HG03520 (cell line): Measurements from ENCODE around the gene C16orf87.
A peak's percentile ranks its signal among the peaks of the same experiment; 100 is the strongest.
"Not testable (repeated sequence)": the region's sequence is repeated elsewhere in the genome, so short reads cannot be mapped to it uniquely, and the experiment has no call there.

ENCODE experiments used
- ATAC-seq: cut with Tn5 transposase; IDR thresholded peaks from one replicate; pipeline ENCODE4 v1.9.1; 2021; ENCODE audit warnings: mild to moderate bottlenecking, moderate library complexity; ENCODE audit not compliant: unreplicated experiment

C16orf87 gene

GRCh38 chr16:46830902-46831647 is at the start of gene C16orf87:
Gene C16orf87 (minus strand): TSS chr16:46831180. CDS start chr16:46831149, 31 bp downstream.
- ATAC-seq: peak; percentile 93

- no peak for ATAC-seq
These were observed 44.3 kb upstream of the C16orf87 start for GRCh38 chr16:46875243-46875642.

GRCh38 chr16:46873201-46873600 is 42.2 kb upstream of the C16orf87 start:
- ATAC-seq: no peak

- ATAC-seq: no peak
These were observed 40.6 kb upstream of the C16orf87 start for GRCh38 chr16:46871597-46871996.

- ATAC-seq: not testable (repeated sequence)
These were observed 37.9 kb upstream of the C16orf87 start for GRCh38 chr16:46868891-46869290.

- not testable (repeated sequence) for ATAC-seq
These were observed 36.5 kb upstream of the C16orf87 start for GRCh38 chr16:46867486-46867885.

DNA sequence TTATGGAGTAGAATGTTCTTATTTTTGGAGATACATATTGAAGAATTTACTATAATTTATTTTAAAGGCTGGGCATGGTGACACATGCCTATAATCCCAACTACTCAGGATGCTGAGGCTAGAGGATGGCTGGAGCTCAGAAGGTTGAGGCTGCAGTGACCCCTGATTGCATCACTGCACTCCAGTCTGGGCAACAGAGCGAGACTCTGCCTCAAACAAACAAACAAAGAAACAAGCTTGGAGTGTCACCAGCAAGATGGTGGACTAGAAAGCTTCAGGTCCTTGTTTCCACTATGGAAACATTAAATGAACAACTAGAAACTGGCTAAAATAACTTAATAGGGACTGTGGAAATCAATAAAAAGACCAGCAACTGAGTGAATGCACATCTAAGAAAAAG is 35.3 kb upstream of the C16orf87 start:
- ATAC-seq: no peak

- ATAC-seq: no peak
These were observed 31.8 kb upstream of the C16orf87 start for GRCh38 chr16:46862555-46863447.

DNA sequence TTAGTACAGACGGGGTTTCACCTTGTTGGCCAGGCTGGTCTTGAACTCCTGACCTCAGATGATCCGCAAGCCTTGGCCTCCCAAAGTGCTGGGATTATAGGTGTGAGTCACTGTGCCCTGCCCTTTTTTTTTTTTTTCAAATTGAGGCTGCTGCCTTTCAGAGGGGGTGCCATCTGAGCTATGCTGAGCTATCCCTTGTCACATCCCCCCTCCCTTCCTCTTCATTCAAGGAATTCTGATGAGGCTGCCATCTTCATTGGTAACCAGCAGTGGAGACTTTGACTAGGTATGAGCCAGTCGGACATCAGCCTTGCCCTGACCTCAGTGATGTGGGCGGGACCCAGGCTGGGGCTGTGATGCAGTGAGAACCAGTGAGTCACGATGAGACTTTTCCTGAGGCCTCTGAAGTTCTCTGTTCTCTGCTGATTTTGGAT is 28.8 kb upstream of the C16orf87 start:
- ATAC-seq: no peak

GRCh38 chr16:46858151-46858550 is 27.2 kb upstream of the C16orf87 start:
- no peak for ATAC-seq

GRCh38 chr16:46857368-46857945 is 26.5 kb upstream of the C16orf87 start:
- ATAC-seq: no peak

- ATAC-seq: no peak
These were observed 24.4 kb upstream of the C16orf87 start for GRCh38 chr16:46855389-46855788.

GRCh38 chr16:46854846-46855245 is 23.9 kb upstream of the C16orf87 start:
- ATAC-seq: no peak

GRCh38 chr16:46853713-46854443 is 22.9 kb upstream of the C16orf87 start:
- peak; percentile 44 for ATAC-seq

DNA sequence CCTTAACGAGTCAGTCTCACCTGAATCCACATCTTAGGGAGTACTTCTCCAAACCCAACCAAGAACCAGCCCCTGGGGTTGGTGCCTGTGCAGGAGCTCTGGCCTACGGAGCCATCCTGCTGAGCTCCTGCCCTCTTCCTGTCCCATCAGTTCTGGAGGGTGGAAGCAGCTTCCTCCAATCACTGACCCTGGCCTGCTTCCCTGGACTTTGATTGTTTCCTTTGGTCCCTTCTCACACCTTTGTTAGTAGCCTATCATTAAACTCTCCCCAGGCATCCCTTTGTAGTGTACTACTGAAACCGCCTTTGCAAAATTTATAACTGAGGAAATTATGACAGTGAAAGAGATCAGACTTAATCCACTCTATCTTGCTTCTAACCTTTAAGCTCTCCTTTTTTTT is 21.1 kb upstream of the C16orf87 start:
- no peak for ATAC-seq

GRCh38 chr16:46850619-46851555 is 19.9 kb upstream of the C16orf87 start:
- ATAC-seq: no peak

DNA sequence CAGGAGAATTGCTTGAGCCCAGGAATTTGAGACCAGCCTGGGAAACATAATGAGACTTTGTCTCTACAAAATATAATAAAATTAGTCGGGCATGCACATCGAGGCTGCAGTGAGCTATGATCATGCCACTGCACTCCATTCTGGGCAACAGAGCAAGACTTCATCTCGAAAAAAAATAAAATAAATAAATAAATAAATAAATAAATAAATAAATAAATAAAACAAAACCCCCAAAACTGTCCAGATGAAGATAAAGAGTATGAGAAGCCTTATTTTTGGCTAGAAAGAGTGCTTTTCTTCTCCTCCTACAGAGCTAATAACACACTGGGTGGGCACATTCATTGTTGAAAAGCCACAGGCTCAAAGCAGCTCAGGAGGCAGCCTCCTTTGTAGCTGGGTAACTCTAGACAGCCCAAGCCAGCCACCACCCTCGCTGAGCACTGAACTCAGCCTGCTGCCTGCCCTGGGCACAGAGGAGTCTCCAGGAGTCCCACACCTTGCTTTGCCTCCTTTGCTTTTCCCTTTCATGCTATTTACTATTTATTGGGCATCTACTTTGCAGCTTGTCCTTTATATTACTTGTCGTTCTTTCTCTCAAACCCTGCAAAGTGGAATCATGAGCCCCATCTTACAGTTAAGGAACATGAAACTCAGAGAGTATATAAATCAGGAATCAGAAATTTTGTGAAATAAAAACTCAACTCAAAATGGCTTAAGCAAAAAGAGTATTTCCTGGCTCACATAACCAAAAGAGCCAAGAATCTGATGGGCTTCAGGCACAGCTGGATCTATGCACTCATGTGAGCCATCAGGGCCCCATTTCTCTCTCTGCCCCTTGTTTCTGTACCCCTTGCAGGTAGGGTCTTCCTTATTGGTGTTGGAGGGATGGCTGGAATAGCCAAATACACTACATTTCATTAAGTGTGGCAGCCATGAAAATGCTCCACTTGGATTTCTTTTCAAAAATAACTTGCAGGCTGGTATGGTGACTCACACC is 18.1 kb upstream of the C16orf87 start:
- ATAC-seq: no peak

DNA sequence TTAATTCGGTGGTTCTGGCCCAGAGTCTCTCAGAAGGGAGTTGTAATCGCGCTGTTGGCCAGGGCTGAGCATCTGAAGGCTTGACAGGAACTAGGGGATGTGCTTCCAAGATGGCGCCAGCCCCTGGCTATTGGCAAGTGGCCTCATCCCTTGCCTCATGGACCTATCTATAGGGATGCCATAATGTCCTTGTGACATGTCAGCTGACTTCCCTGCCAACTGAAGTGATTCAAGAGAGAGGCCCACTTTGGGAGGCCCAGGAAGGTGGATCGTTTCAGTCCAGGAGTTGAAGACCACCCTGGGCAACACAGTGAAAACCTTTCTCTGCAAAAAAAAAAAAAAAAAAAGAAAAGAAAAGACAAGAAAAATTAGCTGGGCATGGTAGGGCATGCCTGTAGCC is 15.0 kb upstream of the C16orf87 start:
- ATAC-seq: no peak

- ATAC-seq: no peak
These were observed 13.8 kb upstream of the C16orf87 start for GRCh38 chr16:46844771-46845170.
